WERI-Rb-1 (cell line): Measurements from ENCODE around the gene SLC22A17.

ENCODE experiments used
- DNase-seq: peaks from one replicate; pipeline ENCODE4 v3.0.0-alpha.2; 2020
- H3K27ac ChIP-seq: fragments of 250-450 bp; sonication (Bioruptor Pico); 2 replicates; pipeline ENCODE4 v1.5.1; 2020; ENCODE audit warnings: mild to moderate bottlenecking, moderate library complexity
- H3K27me3 ChIP-seq: fragments of 250-450 bp; sonication (Bioruptor Pico); 2 replicates; pipeline ENCODE4 v1.5.1; 2021; ENCODE audit warnings: mild to moderate bottlenecking, low read depth, moderate library complexity; ENCODE audit not compliant: insufficient read depth, severe bottlenecking
- H3K36me3 ChIP-seq: fragments of 250-450 bp; sonication (Bioruptor Pico); 2 replicates; pipeline ENCODE4 v1.5.1; 2020; ENCODE audit warnings: mild to moderate bottlenecking, moderate library complexity
- H3K4me3 ChIP-seq: 2 replicates; pipeline ENCODE4 v1.5.1; 2011; ENCODE audit warnings: low read depth, mild to moderate bottlenecking, control low read depth, low read length
- H3K9me3 ChIP-seq: fragments of 250-450 bp; sonication (Bioruptor Pico); 2 replicates; pipeline ENCODE4 v1.5.1; 2021; ENCODE audit warnings: mild to moderate bottlenecking, moderate library complexity; ENCODE audit not compliant: severe bottlenecking
- CTCF ChIP-seq: IDR thresholded peaks from 2 replicates; pipeline ENCODE4 v1.5.1; 2011; ENCODE audit warnings: low read depth, mild to moderate bottlenecking, control low read depth, inconsistent platforms, low read length

SLC22A17 gene

GRCh38 chr14:23306412-23307145 lies 46.1 kb downstream of the SLC22A17 start, which contains the start of gene BCL2L2:
TSS of gene BCL2L2 (plus strand) at chr14:23306833. CDS start at chr14:23307768, 935 bp downstream.
- no peaks in the 10 kb centered on the region for H3K9me3 ChIP-seq
- H3K27me3 ChIP-seq, result no peaks in the 10 kb centered on the region
- no peak for TF ChIP-seq CTCF
- H3K27ac ChIP-seq, result peak within 1 kb of the TSS; percentile 86
- H3K4me3 ChIP-seq, result peak within 1 kb of the TSS; percentile 84
- peaks cover 41% of the 10 kb centered on the region for H3K36me3 ChIP-seq
- peak; percentile 96 for DNase-seq

- DNase-seq, result peak; percentile 92
- Histone ChIP-seq H3K4me3 (peak within 1 kb of the TSS; percentile 79), H3K9me3 (no peaks in the 10 kb centered on the region), H3K27me3 (no peaks in the 10 kb centered on the region), H3K36me3 (peaks cover 20% of the 10 kb centered on the region), H3K27ac (peak within 1 kb of the TSS; percentile 94)
- TF ChIP-seq CTCF, result no peak
Observed at GRCh38 chr14:23302290-23303225, 50.1 kb downstream of the SLC22A17 start, which contains the start of gene PPP1R3E. TSS of gene PPP1R3E (minus strand) at chr14:23302859. CDS start at chr14:23302576, 283 bp downstream.

- DNase-seq, result no peak
- no peaks in the 10 kb centered on the region for H3K27me3 ChIP-seq
- peak overlapping the region; percentile 94 for H3K27ac ChIP-seq
- peak overlapping the region; percentile 79 for H3K4me3 ChIP-seq
- peaks cover 19% of the 10 kb centered on the region for H3K36me3 ChIP-seq
- TF ChIP-seq CTCF, result no peak
- no peaks in the 10 kb centered on the region for H3K9me3 ChIP-seq
Observed at GRCh38 chr14:23301969-23302289, 50.8 kb downstream of the SLC22A17 start.

- peak; percentile 74 for TF ChIP-seq CTCF
- H3K9me3 ChIP-seq, result no peaks in the 10 kb centered on the region
Observed at GRCh38 chr14:23301288-23301968, 51.3 kb downstream of the SLC22A17 start.

GRCh38 chr14:23300687-23301223 lies 51.9 kb downstream of the SLC22A17 start:
- Histone ChIP-seq H3K27me3 (no peaks in the 10 kb centered on the region), H3K36me3 (peaks cover 22% of the 10 kb centered on the region), H3K4me3 (peak overlapping the region; percentile 75), H3K9me3 (no peaks in the 10 kb centered on the region), H3K27ac (peak overlapping the region; percentile 98)
- no peak for TF ChIP-seq CTCF
- peak; percentile 81 for DNase-seq

More at GRCh38 chr14:23301288-23301968, 51.3 kb downstream of the SLC22A17 start:
- Histone ChIP-seq H3K27ac (peak overlapping the region; percentile 98), H3K27me3 (no peaks in the 10 kb centered on the region), H3K4me3 (peak overlapping the region; percentile 79), H3K36me3 (peaks cover 22% of the 10 kb centered on the region)
- peak; percentile 98 for DNase-seq
